ENCODE measurements around the gene EFCAB6. TPM values are rescaled to one million over a fixed set of nuclear protein-coding genes. Genes with fewer than 3 reads are reported as not detected.

The EFCAB6 gene
- total and polyA plus RNA-seq, 2 of the 13 experiments (the other 11 are each of a cell fraction or from before 2014, with no cell fraction given): not detected

DNA sequence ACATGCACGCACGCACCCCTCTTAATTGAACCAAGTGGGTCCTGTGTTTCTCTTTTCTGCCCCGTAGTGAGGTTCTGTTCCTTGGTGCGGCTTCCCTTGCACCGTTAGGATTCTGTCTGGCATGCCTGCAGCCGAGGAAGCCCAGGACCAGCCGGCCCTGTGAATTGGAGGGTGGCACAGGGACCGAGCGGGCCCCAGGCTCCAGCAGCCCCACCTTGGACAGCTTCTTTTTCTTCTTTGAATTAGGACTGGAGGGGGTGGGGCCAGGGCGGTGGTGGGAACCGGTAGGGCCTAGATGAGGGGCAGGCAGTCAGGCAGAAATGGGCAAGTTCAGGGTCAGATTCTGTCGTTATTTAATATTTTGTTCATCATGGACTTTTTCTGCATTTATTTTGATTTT, 305.6 kb downstream of the EFCAB6 start (continued):
- TF ChIP-seq ZNF234 (CRISPR knock-in tag; conservative IDR thresholded peaks at IDR 0.05) (no peak), ZNF616 (CRISPR knock-in tag; IDR thresholded peaks at IDR 0.05; ENCODE audit: low read depth) (no peak), SMAD1 (CRISPR knock-in tag; IDR thresholded peaks at IDR 0.05; ENCODE audit: borderline replicate concordance, low read depth) (no peak)

DNA sequence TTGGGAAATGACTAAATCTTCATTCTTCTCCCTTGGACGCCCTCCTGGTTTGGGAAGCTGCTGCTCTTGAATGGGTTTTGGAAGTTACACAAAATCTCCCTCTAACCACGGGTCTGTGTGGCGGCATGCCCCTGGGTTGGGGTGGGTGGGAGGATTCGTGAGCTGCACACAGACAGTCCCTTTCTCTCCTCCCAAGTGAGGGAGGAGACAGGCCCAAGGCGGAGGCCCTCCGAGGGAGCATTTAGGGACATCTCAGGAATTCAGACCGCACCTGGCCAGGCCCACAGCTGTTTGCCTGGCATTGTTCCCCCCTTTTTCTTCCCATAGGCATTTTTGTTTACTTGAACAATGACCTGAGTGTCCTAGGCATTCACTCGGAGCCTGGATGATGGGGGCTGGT, 306.2 kb downstream of the EFCAB6 start:
- no peak for ATAC-seq
- Histone ChIP-seq H3K27ac (ENCODE audit: extremely low read length, insufficient read depth, low read length) (no peak overlapping the region), H3K4me3 (replicated peaks in 1 of 3; ENCODE audit: insufficient read depth in 1 of 3, low read depth in 2 of 3, low read length in 3 of 3) (no peak overlapping the region), H3K9me3 (ENCODE audit: low read length) (no peaks in the 10 kb centered on the region), H3K36me3 (replicated peaks in 1 of 2; ENCODE audit: control insufficient read depth in 1 of 2, insufficient read depth in 2 of 2, low read length in 2 of 2) (no peaks in the 10 kb centered on the region), H4K20me1 (ENCODE audit: insufficient read depth, low read length) (no peaks in the 10 kb centered on the region), H3K4me2 (ENCODE audit: low read depth, low read length) (no peak overlapping the region), H3K79me2 (ENCODE audit: insufficient read depth, low read length) (no peaks in the 10 kb centered on the region), H3K9ac (ENCODE audit: insufficient read depth, low read depth, low read length) (no peak overlapping the region), H3K27me3 (ENCODE audit: control insufficient read depth in 1 of 2, insufficient read depth in 2 of 2, low read length in 2 of 2) (no peaks in the 10 kb centered on the region), H2AFZ (ENCODE audit: low read length) (no peak overlapping the region), H3K4me1 (ENCODE audit: insufficient read depth, low read length) (no peaks in the 10 kb centered on the region)
- BruUV-seq (replicated peaks): no TSS peak
- no peak for DNase-seq (ENCODE audit: low spot score)
- in situ Hi-C loops (cut with HindIII; ENCODE audit: extremely low pct_ligation_motif_present, low pct_unique_long_range_greater_than_20kb): no loop called here
- WGBS (ENCODE audit: low lambda C conversion rate): 38% methylated on average over 7 of the region's 8 CpGs
- POLR2A ChIA-PET: no interaction called here
- no peak for TF ChIP-seq CC2D1A (CRISPR knock-in tag; IDR thresholded peaks at IDR 0.05)
- no peak for TF ChIP-seq GPN1 (CRISPR knock-in tag; IDR thresholded peaks at IDR 0.05; ENCODE audit: borderline replicate concordance)
- no peak for TF ChIP-seq MATR3 (CRISPR knock-in tag; IDR thresholded peaks at IDR 0.05)
- TF ChIP-seq, protein P1, sequence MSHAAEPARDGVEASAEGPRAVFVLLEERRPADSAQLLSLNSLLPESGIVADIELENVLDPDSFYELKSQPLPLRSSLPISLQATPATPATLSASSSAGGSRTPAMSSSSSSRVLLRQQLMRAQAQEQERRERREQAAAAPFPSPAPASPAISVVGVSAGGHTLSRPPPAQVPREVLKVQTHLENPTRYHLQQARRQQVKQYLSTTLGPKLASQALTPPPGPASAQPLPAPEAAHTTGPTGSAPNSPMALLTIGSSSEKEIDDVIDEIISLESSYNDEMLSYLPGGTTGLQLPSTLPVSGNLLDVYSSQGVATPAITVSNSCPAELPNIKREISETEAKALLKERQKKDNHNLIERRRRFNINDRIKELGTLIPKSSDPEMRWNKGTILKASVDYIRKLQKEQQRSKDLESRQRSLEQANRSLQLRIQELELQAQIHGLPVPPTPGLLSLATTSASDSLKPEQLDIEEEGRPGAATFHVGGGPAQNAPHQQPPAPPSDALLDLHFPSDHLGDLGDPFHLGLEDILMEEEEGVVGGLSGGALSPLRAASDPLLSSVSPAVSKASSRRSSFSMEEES (CRISPR knock-in tag; IDR thresholded peaks at IDR 0.05): no peak
- no peak for TF ChIP-seq ZNF331 (CRISPR knock-in tag; IDR thresholded peaks at IDR 0.05)
- no peak for TF ChIP-seq ELF3 (CRISPR knock-in tag; IDR thresholded peaks at IDR 0.05)
- TF ChIP-seq, protein P2, sequence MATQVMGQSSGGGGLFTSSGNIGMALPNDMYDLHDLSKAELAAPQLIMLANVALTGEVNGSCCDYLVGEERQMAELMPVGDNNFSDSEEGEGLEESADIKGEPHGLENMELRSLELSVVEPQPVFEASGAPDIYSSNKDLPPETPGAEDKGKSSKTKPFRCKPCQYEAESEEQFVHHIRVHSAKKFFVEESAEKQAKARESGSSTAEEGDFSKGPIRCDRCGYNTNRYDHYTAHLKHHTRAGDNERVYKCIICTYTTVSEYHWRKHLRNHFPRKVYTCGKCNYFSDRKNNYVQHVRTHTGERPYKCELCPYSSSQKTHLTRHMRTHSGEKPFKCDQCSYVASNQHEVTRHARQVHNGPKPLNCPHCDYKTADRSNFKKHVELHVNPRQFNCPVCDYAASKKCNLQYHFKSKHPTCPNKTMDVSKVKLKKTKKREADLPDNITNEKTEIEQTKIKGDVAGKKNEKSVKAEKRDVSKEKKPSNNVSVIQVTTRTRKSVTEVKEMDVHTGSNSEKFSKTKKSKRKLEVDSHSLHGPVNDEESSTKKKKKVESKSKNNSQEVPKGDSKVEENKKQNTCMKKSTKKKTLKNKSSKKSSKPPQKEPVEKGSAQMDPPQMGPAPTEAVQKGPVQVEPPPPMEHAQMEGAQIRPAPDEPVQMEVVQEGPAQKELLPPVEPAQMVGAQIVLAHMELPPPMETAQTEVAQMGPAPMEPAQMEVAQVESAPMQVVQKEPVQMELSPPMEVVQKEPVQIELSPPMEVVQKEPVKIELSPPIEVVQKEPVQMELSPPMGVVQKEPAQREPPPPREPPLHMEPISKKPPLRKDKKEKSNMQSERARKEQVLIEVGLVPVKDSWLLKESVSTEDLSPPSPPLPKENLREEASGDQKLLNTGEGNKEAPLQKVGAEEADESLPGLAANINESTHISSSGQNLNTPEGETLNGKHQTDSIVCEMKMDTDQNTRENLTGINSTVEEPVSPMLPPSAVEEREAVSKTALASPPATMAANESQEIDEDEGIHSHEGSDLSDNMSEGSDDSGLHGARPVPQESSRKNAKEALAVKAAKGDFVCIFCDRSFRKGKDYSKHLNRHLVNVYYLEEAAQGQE (IDR thresholded peaks at IDR 0.05; ENCODE audit: borderline replicate concordance in 1 of 2, low read depth in 1 of 2, low read length in 2 of 2): no peak
- intact Hi-C loops (cut with micrococcal nuclease; ENCODE audit: unreplicated experiment): no loop called here
- CTCF ChIA-PET (ENCODE audit: low intra/inter-chr PET ratio, low total read pairs): no interaction called here
- no peak for FAIRE-seq

Measured in HepG2 (cell line).